ENCODE results near the gene C8G. TPM values are rescaled to one million over a fixed set of nuclear protein-coding genes. Genes with fewer than 3 reads are reported as not detected.

The C8G gene
- total and polyA plus RNA-seq, 9 of the 15 experiments (the other 6 are each of a cell fraction or from before 2014, with no cell fraction given): 0.35 to 5.9 (median 2.7) TPM; not detected in 2

DNA sequence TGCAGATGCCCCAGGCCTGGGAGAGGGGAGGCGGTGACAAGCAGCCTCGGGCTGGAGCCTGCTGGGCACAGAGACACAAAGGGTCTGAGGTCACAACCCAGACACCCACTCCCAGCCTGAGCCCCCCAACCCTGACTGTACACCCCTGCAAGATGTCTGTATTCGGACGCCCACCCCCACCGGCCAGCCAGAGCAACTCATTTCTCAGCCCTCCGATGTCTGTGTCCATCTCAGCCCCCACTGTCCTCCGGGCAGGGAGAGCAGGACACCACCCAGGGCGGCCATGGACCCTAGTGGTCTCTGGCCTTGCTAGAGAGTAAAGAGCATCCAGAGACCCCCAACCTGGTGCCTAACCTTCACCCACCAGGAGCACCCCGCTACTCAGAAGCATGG, 10.9 kb downstream of the C8G start:
- in situ Hi-C loops (cut with MboI): no loop called here

More for the DNA sequence above, 10.9 kb downstream of the C8G start:
- Histone ChIP-seq H3K4me1 (replicated peaks in 1 of 2; ENCODE audit: control insufficient read depth in 2 of 2, insufficient read depth in 2 of 2, low read length in 2 of 2) (peaks cover 0 to 61% of the 10 kb centered on the region in 2 experiments; a peak in 2 of 5 replicates), H2AFZ (ENCODE audit: low read depth, low read length) (no peak overlapping the region), H3K9ac (ENCODE audit: insufficient read depth in 1 of 2, low read depth in 2 of 2, low read length in 2 of 2) (no peak overlapping the region; a peak in 1 of 4 replicates), H3K4me3 (no peak overlapping the region), H3K4me2 (ENCODE audit: insufficient read depth, low read length) (no peak overlapping the region), H4K20me1 (replicated peaks; ENCODE audit: control insufficient read depth, insufficient read depth, low read length) (0 out of 2 replicates have a peak, but pooled peaks cover 4% of the 10 kb centered on the region), H3K9me3 (replicated peaks; ENCODE audit: control insufficient read depth, insufficient read depth, low read depth, low read length) (no peaks in the 10 kb centered on the region), H3K27ac (ENCODE audit: extremely low read depth, low read depth, low read length) (no peak overlapping the region), H3K9me1 (ENCODE audit: control insufficient read depth, insufficient read depth, low read length) (no peaks in the 10 kb centered on the region), H3K27me3 (ENCODE audit: control insufficient read depth in 2 of 2, insufficient read depth in 2 of 2, low read length in 2 of 2) (peaks cover 2 to 7% of the 10 kb centered on the region in 2 experiments; a peak in 3 of 5 replicates), H3K79me2 (ENCODE audit: control insufficient read depth, insufficient read depth, low read length) (no peaks in the 10 kb centered on the region), H3K36me3 (ENCODE audit: control insufficient read depth, insufficient read depth, low read length) (no peaks in the 10 kb centered on the region)
- CTCF ChIA-PET (ENCODE audit: low intra/inter-chr PET ratio): no interaction called here
- 9% methylated on average over 9 of the region's 9 CpGs for WGBS (ENCODE audit: insufficient coverage, low coverage, missing lambda C conversion rate)
- TF ChIP-seq ZNF224 (CRISPR knock-in tag; IDR thresholded peaks at IDR 0.05): no peak
- no peak for TF ChIP-seq STAT6 (CRISPR knock-in tag; IDR thresholded peaks at IDR 0.05)
- TF ChIP-seq JUNB (CRISPR knock-in tag; conservative IDR thresholded peaks at IDR 0.05): no peak
- TF ChIP-seq JUND (IDR thresholded peaks at IDR 0.05; ENCODE audit: borderline replicate concordance, low read depth, low read length): no peak
- TF ChIP-seq JUND (tag; IDR thresholded peaks at IDR 0.05; ENCODE audit: borderline replicate concordance, low read depth, low read length): no peak
- no peak for TF ChIP-seq ZC3H11A (IDR thresholded peaks at IDR 0.05; ENCODE audit: low read depth, low read length)
- TF ChIP-seq HMG20A (CRISPR knock-in tag; conservative IDR thresholded peaks at IDR 0.05): no peak
- no peak for TF ChIP-seq RBFOX2 (IDR thresholded peaks at IDR 0.05; ENCODE audit: low read depth, low read length)
- TF ChIP-seq YBX1 (IDR thresholded peaks at IDR 0.05): no peak
- no peak for ATAC-seq
- no peak for DNase-seq (ENCODE audit: extremely low read depth in 1 of 4, low spot score in 3 of 4)
- intact Hi-C loops (cut with micrococcal nuclease): no loop called here
- no TSS peak for BruUV-seq (replicated peaks)
- no peak for FAIRE-seq
- POLR2A ChIA-PET: no interaction called here
